Loucy (cell line): ENCODE results near the gene LTBR.

Source experiments
- CTCF ChIP-seq: fragments of 200-600 bp; sonication (generic); conservative IDR thresholded peaks from 2 replicates; pipeline ENCODE4 v1.5.1; 2014; ENCODE audit warnings: mild to moderate bottlenecking, antibody characterized with exemption, low read length
- EZH2phosphoT487 ChIP-seq: fragments of 200-600 bp; IDR thresholded peaks from 2 replicates; pipeline ENCODE4 v1.6.1; 2018; ENCODE audit warnings: antibody characterized with exemption, mild to moderate bottlenecking, moderate library complexity, borderline replicate concordance

GRCh38 chr12:6382982-6383381 lies 980 bp upstream of the LTBR start:
- TF ChIP-seq CTCF (no peak), EZH2phosphoT487 (no peak)
